VCaP (cell line): ENCODE results near the gene LPGAT1.

Experiments
- H3K27ac ChIP-seq: fragments of 450-650 bp; 2 replicates; pipeline ENCODE4 v1.5.1; 2017
- TF ChIP-seq, protein P1 (sequence below): fragments of 450-650 bp; conservative IDR thresholded peaks from 2 replicates; pipeline ENCODE4 v1.5.1; 2017; ENCODE audit warnings: mild to moderate bottlenecking, moderate library complexity

The LPGAT1 gene

DNA sequence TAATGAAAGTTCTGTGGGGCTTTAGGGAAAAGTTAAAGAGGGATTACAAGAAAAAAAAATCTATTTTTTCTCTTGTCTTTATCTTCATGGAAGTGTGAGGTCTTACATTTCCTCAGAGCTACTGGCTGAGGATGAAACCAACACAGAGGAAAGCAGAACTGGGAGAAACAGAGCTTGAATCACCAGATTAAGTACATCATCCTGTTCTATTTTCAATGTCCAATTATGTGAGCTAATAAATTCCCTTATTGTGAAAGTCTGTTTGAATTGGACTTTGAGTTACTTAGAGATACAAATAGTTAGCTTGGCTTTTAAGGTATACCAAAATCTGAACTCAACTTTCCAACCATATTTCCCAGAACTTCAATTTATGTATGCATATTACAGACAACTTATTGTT is 69.2 kb downstream of the LPGAT1 start:
- TF ChIP-seq, protein P1, sequence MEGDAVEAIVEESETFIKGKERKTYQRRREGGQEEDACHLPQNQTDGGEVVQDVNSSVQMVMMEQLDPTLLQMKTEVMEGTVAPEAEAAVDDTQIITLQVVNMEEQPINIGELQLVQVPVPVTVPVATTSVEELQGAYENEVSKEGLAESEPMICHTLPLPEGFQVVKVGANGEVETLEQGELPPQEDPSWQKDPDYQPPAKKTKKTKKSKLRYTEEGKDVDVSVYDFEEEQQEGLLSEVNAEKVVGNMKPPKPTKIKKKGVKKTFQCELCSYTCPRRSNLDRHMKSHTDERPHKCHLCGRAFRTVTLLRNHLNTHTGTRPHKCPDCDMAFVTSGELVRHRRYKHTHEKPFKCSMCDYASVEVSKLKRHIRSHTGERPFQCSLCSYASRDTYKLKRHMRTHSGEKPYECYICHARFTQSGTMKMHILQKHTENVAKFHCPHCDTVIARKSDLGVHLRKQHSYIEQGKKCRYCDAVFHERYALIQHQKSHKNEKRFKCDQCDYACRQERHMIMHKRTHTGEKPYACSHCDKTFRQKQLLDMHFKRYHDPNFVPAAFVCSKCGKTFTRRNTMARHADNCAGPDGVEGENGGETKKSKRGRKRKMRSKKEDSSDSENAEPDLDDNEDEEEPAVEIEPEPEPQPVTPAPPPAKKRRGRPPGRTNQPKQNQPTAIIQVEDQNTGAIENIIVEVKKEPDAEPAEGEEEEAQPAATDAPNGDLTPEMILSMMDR = no peak
- no peak overlapping the region for H3K27ac ChIP-seq

DNA sequence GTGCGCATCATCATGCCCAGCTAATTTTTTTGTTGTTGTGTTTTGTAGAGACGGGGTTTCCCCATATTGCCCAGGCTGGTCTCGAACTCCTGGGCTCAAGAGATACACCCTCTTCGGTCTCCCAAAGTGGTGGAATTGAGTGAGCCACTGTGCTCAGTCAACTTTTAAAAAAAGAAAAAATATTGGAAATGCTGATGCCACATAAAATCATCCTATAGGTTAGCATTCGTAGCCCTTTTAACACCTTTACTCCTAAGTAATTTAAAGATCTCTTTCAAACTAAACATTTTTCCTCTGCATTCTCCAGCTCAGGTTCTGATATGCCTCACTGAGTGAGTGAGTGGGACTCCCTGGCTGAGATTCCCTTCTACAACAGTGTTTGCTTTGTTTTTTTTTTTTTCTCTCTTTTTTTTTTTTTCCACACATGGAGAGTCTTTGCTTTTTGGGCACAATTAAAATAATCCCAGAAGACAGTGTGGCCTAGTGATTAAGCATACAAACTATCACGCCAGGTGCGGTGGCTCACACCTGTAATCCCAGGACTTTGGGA is 74.0 kb downstream of the LPGAT1 start:
- H3K27ac ChIP-seq = no peak overlapping the region
- TF ChIP-seq, protein P1 = no peak

DNA sequence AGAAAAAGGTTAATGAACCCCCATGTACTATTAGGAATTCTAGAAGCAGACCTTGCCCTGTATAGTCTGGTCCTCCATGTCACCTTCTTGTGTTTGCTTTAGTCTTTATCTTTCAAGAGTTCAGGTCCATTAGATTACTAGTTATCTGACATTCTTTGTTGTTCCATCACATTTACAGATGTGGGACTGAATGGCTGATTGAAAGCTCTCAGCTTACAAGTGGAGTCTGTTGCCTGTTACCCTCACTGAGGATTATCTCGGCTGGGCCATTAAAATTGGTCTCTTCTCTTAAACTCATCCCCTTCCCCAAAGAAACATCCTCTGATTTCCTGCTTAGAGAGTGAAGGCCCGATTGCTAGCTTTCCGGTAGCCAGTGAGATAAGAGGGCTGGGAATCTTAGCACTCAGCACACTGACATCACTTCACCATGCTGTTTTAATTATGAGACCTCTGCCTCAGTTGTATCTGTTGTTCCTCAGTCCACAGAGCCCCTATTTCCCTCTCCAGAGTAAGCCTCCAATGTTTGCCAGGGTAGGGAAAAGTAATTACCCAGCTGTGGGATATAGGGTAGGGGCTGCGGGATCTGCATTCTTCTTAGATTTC is 76.8 kb downstream of the LPGAT1 start:
- no peak overlapping the region for H3K27ac ChIP-seq
- TF ChIP-seq, protein P1 = no peak

DNA sequence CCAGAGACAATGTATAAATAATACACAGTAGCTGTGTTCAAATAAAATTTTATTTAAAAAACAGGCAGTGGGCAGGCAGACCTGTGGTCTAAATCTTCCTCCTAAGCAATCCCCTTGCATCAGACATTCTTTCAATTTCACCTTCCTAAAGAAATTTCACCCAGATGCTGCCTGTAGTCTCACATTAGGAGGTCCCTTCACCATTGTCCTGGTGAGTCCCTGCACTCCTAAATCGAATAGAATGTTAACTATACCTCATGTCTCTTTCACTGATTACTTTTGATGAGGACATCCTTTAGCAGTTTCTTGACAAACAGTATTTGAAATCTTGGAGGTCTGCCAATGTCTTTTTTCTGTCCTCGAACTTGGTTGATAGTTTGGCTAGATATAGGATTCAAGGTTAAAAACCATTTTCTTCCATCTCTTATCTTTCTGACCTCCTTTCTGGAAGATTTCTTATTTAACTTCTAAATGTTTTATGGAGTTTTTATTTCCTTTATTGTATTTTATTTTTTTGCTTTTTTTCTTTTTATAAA is 77.5 kb downstream of the LPGAT1 start:
- H3K27ac ChIP-seq = 0 out of 2 replicates have a peak overlapping the region, but pooled peaks have one; percentile 1
- TF ChIP-seq, protein P1 = no peak

DNA sequence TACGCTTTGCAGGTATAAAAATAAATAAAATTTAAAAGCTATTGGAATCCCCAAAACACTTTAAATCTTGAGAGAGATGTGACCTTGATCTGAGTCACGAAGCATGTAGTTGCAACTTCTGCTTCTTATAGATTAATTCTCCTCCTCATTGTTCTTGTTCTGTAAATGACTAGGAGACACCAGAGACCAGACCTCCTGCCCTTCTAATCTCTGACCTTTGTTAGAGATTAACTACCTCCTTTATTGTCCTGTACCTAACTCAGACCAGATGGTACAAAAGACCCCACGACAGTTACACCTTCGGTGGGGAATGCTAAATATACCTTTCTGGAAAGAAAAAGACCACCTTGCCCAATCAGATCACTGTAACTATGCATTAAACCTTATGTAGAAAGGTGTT is 78.2 kb downstream of the LPGAT1 start:
- H3K27ac ChIP-seq = no peak overlapping the region
- TF ChIP-seq, protein P1 = no peak

GRCh38 chr1:211751438-211751837 is 79.1 kb downstream of the LPGAT1 start:
- H3K27ac ChIP-seq = no peak overlapping the region
- TF ChIP-seq, protein P1 = no peak

DNA sequence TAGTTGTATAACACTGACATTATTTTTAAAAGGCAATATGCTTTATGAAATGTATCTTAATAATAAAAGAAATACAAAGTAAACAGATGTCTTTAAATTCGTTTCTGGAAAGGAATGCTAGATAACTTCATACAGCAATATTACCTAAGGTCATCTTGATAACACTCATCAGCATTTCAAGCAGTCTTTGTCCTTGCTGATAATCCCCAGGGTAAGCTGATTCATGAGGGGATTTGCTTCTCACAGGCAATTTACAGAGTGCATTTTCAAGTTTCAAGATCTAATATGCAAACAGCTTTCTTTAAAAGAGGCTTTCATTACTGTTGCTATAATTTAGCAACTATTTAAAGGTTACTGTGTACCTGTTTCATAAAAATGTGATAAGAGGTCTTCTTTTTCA is 80.0 kb downstream of the LPGAT1 start:
- H3K27ac ChIP-seq = no peak overlapping the region

More for the DNA sequence above, 80.0 kb downstream of the LPGAT1 start:
- TF ChIP-seq, protein P1 = no peak
